Stimulated activated CD8-positive, alpha-beta memory T cell treated with anti-CD3 and anti-CD28 coated beads, Interleukin-12 subunit alpha, Interleukin-12 subunit beta, amount 100 ng/mL, for 4 hours (primary cell): Measurements from ENCODE around the gene CAB39L.
"Not testable (repeated sequence)": the region's sequence is repeated elsewhere in the genome, so short reads cannot be mapped to it uniquely, and the experiment has no call there.

ENCODE experiments used
- DNase-seq: peaks from one replicate; pipeline ENCODE4 v3.0.0-alpha.2; 2020; ENCODE audit warnings: low read depth

The CAB39L gene

DNA sequence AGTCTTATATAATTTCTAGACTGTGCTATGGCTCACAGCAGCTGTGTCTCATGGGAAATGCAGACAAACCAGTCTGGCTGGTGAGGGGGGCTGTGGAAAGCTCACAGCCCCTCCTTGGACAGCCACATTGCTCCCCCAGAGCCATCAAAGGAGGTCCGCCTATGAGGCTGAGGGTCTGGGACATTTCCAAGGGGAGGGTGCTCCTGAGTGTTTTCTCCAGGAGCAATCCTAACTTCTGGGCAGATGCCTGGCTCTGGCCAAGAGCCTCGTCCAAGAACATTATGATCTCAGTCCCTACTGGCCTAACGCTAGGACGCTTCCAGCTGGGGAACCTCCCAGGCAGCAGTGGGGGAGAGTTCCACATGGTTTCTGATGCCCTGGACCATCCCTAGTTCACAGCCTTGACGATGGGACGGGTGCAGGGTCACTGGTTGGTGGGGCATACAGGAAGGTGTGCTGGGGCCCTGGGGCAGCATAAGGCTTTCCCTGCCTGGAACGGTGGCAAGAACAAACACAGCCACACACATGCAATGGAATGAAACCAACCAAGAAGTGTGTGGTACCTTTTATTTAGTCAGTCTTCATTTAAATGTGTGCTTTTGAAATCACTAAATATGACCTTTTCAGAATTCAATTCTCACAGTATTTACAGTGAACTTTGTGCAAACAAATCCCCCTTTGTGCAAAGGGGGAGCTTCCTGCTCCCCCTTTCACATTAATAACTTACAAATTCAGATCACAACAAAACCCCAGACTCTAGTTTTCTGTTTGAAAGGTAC, 135.6 kb downstream of the CAB39L start:
- no peak for DNase-seq

DNA sequence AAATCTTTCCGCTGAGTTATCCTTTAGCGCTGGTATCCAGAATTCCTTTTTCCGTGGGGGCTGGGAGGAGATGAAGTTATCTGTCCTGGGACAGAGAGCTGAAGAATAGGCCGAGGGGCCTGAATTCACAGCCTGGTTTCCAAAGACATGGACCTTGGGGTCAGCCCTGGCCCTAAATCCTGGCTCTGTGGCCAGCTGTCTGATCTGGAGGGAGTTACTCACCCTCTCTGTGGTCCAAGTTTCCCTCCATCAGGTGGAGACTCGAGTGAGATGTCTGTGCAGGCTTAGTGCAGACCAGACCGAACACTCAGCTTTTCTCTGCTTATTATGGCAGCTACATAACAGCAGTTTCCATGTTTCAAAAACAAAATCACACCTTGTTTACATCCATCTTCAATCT, 136.5 kb downstream of the CAB39L start:
- DNase-seq: no peak

DNA sequence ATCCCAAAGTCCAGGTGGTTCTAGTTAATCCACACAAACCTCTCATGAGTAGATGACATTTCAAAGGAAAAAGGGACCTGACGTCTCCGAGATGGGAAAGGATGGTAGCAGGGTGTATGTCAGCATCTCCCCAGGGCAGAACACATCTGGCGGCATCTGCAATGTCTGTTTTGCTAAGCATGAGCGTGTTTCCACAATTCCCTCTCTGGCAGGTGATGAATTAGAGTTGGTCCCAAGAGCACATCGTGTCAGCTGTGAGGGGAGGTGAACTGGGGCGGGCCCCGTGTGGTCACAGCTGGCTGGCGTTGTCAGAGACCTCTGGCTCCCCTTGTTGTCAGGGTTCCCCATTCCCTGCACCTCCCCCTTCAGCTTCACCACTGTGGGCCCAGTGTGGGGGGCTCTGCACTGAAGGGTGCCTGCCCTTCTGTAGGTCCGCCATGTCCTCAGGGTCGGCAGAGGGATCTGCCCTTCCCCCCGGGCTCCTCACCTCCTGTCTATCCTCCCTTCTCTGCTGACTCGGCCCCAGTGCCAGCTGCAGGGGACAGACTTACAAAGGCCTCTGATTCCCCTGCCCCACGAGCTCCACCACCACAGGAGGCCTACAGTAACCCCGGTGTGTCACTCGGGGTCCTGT, 138.0 kb downstream of the CAB39L start:
- no peak for DNase-seq

DNA sequence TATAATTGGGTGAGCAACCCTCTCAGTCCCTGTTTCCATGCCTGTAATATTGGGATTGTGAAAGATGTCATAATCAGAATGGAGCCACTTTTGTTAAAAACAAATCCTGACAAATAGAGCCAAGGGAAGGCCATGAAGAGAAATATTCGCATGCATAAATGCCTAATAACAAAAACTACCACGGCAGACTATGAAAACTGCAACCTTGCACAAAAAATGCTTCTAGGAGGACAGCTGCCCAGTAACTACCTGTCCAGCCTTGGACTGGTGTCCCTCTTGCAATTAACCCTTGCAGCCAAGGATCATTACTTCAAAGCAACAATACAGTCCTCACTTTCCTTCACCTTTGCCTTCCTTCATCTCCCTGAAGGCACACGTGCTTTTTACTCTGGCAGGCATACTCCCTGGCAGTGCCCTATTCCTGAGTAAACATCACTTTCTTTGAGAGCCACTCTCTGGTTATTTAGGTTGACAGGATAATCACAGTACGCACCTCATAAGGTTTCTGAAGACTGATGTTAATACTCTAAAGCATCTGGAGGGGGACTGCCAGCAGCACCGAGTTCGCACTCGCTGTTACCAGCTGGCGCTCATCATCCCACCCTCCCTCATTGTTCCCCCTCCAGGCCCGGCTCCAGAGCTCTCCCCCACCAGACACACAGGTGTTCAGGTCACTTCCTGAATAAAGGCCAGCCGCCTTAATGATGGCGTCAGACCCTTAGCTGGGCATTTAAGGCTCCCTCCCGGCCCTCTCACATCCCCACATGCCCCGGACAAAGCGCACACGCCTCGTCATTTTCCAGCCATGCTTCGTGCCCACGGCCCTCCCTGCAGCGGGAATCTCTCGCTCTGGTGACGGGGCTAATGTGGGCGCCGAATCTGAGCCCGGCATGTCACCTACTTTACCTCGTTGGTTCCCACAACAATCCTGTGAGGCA, 138.8 kb downstream of the CAB39L start:
- no peak for DNase-seq

DNA sequence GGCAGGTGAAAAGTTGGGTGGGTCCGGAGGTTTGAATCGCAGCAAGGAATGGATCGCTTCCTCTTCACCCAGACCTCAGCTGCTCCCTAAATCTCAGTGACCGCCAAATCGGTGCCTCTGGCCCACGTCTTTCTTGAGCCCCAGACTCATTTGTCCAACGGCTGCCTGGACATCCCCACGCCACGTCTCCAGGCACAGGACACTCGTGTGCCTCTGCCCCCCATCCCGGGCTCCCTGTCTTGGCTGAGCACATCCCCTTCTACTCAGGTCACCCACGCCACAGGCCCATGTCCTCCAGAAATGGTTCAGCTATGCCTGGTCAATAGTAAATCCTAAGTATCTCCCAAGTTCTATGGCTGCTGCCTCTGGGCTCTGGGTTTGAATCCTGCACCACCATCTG, 139.5 kb downstream of the CAB39L start:
- no peak for DNase-seq

DNA sequence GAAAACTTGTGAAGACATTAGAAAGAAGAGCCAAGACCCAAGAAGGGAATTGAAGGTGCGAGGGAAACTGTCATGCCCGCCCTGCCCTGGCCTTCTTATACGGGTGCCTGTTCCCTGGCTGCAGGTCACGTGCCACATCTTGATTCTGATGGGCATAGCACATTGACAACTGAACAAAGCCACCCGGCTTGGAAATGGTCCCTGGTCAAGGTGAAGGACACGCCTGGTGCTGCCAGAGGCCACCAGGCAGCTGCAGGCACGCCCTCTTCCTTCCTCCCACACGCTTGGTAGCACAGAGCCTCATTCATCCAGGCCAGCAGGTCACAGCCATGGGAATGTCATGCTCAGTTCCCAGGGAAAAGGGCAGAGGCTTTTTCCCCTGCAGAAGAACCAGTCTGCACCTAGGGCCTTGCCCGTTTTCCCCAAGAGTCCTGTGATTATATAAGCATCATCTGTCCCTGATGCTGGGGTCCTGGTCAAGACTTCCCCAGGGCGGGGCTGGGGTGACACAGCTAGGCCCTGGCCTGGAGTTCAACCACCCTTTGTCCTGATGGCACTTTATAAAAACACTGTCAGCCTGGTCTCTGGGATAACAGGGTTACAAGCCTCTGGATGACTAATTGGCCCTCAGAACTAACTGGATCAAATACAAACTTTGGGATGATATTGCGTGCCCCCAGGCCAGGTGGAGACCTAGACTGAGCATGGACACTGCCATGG, 140.2 kb downstream of the CAB39L start:
- DNase-seq: no peak

DNA sequence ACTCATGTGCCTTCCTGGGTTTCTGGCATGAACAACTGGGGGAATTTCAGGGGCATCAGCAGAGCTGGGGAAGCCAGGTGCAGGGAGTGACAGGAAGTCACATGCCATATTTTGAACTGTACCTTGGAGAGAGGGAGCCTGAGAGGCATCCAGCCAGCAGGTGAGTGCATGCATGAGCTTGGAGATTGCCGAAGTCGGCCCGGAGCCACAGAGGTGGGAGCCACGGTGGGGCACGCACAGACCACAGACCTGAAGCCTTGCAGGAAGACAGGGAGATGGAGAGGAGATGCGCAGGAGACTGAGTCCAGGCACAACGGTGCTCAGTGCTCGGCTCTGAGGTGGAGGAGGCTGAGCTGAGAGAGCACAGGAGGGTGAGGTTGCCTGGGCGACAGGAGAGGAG, 141.0 kb downstream of the CAB39L start:
- no peak for DNase-seq

DNA sequence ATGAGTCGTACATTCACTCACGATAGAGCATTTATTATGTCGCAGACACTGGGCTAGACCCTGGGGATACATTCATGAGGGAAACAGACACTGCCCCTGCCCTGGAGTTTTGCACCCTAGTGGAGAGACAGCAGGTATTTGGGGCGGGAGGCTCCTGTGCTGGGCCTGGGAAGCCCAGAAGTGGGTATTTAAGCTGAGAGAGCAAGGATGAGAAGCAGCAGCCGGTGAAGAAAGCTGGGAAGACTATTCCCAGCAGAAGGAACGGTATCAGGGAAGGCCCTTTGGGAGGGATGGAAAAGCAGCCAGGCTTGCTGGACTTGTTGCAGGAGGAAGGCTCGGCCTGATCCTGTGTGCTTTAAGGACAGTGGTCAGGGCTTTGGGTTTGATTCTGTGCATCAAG, 141.6 kb downstream of the CAB39L start:
- DNase-seq: no peak

DNA sequence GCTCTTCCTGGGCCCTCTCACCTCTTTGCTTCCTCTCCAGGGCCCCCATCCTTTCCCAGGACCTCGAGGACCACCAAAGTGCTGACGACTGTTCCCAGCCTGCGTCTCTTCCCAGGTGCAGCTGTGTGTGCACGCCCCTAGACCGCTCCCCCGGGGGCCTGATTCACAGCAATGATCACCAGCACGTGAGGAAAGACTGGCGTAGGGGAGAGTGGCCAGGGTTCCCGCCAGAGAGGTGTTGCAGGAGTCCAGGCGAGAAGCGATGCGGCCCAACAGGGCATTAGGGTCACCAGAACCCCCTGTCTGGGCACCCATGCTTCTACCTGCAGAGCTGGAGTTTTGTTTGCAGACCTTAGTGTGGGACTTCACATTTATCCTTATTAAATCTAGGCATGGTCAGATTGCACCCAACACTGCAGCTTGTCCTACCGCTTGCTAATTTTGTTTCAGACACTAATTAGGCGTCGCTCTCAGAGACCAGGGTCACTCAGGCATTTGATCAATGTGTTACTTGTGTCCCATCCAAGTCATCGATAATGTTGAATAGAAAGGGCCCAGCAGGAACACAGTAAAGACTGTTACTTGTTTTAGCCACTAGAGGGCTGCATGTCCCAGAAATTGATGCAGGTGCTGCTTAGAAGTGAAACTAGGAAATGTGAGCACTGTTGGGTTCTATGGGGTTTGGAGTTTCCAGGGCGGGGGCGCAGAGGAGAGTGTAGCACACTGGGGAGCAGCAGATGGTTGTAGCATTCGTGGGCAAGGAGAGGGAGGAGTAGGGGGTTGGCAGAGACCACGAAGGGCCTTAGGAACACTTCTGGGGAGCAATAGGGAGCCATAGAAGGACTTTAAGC, 142.9 kb downstream of the CAB39L start:
- DNase-seq: peak; percentile 47

DNA sequence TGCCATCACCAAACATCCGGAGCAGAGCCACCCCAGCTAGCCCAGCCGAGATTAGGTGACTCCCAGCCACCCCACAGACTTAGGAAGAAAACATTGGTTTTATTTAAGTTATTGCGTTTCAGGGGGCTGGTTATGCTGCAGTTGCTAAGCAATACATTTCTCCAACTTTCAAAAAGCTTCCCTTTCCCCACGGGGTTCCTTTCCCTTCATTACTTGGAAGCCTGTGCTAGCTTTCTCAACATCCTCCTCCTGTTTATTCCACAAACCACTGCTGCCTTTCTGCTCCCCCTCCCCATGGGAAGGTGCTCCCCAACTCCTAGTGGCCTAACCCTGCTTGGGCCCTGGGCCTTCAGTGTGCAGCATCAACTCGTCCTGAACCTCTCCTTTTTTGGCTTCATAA, 143.6 kb downstream of the CAB39L start:
- no peak for DNase-seq

DNA sequence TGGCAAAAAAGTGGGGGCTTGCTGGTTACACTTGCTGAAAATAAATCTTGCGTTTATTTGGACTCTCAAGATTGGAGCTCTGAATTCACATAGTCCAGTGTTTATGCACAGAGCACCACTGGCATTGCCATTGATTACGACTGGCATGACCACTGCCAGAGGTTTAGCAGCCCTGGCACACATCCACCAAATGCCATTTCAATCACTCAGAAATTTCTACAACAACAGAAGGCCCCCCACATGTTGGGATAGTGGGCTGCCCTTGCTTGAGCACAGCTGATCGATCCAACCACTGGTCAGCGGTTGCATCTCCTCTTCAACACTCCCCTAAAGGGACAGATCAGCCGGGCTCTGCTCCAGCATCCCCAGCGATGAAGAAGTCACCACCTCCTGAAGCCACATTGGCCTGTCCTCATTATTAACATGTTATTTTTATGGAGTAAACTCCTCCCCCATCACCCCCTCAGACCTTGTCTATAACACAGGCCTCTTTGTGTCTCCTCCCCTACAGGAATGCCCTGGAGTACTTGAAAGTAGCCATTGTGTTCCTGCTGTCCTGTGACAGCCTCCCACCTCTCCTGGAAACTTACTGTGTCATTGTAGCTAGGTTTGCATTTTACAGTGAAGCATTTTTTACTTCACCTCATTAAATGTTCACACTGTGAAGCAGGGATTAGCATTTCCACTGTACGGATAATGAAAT, 144.8 kb downstream of the CAB39L start:
- no peak for DNase-seq

DNA sequence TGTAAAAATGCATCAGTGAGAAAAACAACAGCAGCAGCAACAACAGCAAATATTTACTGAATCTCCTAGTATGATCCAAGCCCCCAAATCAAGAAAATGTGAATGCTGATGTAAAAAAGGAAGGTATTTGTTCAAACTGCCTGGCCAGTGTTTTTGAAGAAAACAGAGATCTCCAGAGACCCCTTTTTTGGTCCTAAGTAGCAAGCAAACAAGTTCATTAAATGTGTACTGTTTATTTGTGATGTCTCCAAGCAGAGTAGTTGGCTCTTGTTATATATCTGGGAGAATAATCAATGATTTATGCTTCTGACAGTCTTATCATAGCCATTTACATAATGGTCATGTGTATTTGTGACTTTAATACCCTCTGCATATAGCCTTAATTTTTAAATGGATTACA, 145.4 kb downstream of the CAB39L start:
- DNase-seq: no peak

DNA sequence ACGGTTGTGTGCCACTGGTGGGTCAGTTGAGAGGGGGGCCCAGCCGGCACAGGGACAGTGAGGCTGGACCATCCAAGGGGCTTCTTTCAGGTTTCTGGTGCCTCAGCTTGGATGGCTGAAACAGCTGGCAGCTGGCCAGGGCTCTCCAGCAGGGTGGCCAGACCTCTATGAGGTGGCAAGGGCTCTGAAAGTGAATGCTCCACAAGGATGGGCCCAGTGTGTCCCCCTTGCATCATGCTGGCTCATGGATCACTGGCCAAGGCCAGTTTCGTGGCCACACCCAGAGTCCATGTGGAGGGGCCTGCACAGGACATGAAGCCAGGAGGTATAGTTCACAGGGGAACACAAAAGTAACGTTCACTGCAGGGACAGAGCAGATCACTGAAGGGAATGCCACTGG, 146.5 kb downstream of the CAB39L start:
- no peak for DNase-seq

DNA sequence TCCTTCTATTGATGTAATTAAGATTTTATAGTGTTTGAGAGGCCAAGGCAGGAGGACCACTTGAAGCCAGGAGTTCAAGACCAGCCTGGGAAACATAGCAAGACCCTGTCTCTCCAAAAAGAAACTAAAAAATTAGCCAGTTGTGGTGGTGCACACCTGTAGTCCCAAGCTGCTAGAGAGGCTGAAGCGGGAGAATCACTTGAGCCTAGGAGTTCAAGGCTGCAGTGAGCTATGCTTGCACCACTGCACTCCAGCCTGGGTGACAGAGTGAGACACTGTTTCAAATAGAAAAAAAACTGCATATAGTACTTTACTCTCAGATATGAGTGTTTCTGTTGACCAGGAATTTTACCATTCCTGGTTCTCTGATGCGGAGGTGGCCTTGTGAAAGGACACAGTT, 147.2 kb downstream of the CAB39L start:
- no peak for DNase-seq

DNA sequence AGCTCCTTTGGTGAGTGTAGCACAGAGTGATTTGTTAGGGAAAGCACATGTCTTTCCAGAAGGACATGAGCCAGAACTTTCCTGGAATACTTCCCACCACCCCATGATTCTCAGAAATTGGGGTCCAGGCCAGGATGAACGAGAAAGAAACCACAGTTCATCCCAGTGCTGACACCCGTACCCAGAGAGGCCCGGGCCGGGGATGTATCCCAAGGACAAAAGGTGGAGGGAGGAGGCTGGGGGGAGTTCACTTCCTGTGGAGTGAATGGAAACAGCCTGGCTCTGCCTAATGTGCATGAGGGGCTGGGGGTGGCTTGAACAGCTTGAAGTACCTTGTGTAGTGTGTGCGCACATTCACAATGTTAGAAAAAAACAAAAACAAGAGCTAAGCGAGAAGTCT, 148.6 kb downstream of the CAB39L start:
- DNase-seq: no peak

DNA sequence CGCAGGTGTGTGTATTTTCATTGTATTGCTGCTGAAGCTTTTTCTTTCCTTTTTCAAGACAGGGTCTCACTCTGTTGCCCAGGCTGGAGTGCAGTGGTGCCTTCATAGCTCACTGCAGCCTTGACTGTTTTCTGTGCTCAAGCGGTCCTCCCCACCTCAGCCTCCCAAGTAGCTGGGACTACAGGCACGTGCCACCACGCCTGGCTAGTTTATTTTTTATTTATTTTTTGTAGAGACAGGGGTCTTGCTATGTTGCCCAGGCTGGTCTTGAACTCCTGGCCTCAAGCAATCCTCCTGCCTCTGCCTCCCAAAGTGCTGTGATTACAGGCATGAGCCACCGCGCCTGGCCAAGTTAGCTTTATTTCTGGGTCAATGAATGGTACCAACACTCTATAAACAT, 149.1 kb downstream of the CAB39L start:
- not testable (repeated sequence) for DNase-seq

DNA sequence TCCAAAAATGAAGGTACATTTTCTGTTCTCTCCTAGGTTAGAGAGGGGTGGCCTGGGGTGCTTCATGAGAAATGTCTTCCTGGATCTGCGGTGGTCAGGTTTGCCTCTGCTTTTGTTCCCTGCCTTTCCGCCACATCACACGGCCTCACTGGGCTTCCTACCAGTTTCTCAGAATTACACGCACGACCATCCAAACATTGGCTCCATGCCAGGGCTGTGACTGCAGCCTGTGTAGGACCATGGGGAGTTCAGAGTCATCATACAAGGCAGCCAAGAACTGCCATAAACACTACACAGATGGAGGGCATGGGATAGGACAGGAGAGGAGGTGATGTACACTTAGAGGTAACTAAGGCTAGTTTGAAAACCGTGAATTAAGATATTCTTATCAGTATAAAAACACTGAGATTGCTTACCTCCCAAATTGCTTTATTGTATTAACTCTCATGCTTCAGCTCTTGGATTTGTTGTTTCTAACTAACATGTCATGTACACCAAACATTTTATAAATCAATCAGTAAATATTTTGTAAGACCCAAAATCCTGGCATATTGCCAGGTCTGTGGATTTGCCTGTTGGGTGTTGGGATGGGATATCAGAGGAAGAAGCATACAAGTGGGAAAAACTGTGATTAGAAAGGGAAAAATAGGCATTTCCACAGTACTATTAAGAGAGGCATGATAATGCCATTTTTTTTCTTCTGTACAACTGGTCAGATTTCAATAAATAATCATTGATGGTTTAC, 150.9 kb downstream of the CAB39L start:
- DNase-seq: no peak

DNA sequence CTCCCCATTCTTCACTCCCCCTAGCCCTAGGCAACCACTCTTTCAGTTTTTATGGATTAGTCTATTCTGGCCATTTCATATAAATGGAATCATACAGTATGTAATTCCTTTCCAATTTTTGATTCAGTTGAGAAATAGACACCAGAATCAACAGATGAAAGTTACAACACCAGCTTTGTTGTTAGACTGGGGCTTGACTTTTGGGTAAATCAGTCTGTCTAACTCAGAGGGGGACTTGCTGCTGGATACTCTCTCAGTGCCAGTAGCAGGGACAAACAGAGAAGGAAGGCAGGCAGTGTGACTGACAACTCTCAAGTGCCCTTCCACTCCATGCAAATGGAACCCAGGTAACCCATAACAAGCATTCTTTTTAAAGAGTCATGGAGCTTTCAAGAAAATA, 155.4 kb downstream of the CAB39L start:
- no peak for DNase-seq

DNA sequence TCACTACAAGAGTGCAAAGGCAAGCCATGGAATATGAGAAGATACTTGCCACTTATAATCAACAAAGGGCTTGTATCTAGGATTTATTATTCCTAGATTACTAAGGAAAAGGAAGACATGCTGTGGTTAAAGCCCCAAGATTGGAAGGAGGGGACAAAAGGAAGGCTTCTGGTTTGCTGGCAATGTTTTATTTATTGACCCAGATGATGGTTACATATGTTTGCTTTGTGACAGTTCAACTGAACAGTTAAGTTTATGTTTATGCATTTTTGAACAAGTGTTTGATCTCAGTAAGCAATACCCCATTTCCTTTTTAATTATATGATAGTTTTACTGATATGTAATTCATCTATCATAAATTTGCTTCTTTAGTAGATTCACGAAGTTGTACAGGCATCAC, 155.9 kb downstream of the CAB39L start:
- no peak for DNase-seq

DNA sequence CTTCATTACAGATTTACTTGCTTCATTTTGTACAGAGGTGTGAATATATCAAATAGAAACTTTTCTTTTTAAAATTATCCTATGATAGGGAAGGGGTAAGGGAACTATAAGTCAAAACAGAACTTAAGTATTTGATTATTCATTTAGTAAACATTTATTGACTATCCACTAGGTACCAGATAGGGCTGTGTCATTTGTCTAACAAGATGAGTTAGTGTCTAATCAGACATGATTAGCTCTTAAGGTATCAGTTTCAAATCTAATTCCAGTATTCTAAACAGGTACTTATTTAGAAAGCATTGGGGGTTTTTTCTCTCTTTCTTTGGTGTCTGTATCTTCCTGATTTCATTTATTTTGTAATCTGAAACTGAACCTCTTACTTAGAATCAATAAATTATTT, 164.0 kb downstream of the CAB39L start:
- no peak for DNase-seq
